Stimulated activated CD4-positive, alpha-beta T cell treated with anti-CD3 and anti-CD28 coated beads, Interleukin-1b, Interleukin-23, amount 100 ng/mL, for 4 hours (primary cell): Measurements from ENCODE around the gene RREB1.

ENCODE experiments used
- DNase-seq, 2 donors: peaks; one replicate each; pipeline ENCODE4 v3.0.0-alpha.2; 2020; ENCODE audit warnings: low read depth in 2 of 2

RREB1 gene

DNA sequence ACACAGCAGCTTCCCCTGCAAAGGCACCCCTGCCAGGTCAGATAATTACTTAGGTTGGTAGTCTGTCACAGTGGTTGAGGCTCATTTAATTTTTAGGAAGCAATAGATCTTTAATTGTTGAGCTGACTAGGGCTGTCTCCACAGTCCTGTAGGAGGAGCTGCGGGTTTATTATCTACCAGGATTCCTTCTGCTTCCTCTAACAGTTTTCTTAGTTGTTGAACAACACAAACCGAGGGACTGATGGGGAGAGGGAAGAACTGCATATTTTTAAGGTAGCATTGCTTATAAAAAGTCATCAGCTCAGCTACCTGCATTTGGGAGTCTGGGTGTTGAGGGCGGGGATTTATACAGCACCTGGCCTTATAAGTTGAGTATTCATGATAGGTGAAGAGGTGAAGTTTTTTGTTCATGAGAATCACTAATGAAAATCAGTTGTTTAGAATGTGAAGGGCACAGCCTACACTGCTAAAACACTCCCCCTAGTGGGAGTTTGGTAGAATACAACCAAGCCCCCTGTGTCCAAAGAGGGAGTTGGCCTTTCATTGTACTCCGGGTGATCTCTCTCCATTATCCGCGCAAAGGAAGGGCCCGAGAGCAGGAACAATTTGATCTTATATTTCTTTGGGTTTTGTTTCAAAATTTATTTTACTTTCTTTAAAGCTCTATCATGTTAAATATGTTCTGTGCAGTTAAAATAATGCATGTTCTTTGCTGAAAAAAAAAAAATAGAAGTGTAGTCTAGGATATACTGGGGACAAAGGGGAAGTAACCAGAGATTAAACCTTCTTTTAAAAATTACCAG is 135.6 kb downstream of the RREB1 start:
- DNase-seq, result peak in 1 of 2 donors; percentile 43

DNA sequence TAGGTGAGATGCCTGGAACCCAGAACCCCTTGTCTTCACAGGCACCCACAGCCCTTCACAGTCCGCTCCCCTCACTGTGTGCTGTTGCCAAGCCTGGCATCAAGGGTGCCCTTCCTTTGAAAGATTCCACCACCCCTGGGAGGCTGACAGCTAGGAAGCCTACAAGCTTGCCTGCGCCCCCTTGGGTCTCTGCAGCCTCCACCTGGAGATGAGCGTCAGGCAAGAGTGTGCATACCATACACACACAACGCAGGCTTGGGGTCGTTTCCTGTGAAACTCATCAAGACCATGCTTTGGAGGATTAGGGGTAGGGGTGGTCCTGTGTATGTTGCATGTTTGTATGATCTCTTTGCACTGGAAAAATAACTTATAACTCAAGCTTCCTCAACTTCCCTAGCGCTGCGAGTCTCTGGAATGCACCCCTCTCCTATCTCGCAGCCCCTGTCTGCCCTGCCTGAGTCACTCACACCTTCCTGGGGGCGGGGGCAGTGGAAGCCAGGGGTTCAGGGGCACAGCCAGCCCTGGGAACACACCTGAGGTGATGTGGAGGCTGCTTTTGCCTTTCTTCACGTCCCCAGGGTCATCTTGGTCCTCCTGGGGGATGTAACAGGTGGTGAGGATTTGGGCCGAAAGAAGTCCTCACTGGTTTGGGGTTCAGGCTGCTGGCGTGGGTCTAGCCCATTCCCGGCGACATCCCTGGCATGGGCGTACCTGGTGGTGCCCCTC is 138.1 kb downstream of the RREB1 start:
- DNase-seq, result no peak

DNA sequence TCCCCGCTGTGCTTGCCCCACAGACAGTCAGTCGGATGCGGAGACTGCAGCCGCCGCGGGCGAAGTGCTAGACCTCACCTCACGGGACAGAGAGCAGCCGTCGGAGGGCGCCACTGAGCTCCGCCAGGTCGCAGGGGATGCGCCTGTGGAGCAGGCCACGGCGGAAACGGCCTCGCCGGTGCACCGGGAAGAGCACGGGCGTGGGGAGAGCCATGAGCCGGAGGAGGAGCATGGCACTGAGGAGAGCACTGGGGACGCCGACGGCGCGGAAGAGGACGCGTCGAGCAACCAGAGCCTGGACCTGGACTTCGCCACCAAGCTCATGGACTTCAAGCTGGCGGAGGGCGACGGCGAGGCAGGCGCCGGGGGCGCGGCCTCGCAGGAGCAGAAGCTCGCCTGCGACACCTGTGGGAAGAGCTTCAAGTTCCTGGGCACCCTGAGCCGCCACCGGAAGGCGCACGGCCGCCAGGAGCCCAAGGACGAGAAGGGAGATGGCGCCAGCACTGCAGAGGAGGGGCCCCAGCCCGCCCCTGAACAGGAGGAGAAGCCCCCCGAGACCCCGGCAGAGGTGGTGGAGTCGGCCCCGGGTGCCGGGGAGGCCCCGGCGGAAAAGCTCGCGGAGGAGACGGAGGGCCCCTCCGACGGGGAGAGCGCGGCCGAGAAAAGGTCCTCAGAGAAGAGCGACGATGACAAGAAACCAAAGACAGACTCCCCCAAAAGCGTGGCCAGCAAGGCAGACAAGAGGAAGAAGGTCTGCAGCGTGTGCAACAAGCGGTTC is 138.8 kb downstream of the RREB1 start:
- no peak for DNase-seq

DNA sequence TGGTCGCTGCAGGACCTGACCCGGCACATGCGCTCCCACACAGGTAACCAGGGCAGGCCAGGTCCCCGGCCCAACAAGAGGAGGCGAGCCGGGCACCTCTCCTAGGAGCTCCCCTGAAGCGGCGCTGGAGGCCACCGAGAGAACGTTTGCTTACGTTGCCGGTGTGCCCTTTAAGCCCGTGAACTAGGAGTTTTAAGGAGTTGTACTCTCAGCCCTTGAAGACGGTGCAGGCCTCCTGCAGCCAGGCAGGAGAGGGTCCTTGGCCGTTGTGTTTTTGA is 139.4 kb downstream of the RREB1 start:
- no peak for DNase-seq

DNA sequence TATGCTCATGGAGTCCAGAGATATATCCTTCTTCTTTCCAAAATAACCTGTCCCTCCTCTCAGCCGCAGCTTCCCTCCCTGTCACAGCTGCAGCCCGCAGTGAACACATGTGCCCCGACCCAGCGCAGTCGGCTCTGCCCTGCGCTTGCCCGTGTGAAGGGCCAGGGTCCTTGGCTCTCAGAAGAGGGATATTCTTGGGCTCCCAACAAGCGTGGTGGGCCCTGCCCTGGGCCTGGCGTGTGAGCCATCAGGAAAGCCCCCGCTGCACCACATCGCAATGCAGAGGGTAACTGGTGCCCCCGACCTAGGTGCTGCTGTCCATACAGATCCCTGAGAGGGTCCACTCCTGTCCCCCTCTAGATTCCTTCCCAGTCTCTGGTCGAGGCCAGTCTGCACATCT is 140.1 kb downstream of the RREB1 start:
- no peak for DNase-seq

DNA sequence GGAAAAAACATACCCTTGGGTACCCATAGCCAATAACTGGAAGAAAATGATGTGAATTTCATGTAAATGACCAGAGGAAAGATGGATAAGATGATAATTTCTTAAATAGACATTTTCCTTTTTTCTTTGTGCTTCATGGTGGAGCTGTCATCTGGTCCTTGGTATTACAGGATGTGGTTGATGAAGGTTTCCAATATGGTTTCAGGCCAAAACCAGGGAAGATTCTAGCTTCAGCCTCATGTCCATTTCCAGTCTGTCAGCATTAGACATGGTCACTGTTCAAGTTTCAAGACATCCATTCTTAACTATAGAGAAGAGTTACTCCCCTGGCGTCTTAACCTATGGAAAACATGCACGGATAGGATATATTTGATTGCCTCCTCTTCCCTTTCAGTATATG is 141.6 kb downstream of the RREB1 start:
- no peak for DNase-seq

DNA sequence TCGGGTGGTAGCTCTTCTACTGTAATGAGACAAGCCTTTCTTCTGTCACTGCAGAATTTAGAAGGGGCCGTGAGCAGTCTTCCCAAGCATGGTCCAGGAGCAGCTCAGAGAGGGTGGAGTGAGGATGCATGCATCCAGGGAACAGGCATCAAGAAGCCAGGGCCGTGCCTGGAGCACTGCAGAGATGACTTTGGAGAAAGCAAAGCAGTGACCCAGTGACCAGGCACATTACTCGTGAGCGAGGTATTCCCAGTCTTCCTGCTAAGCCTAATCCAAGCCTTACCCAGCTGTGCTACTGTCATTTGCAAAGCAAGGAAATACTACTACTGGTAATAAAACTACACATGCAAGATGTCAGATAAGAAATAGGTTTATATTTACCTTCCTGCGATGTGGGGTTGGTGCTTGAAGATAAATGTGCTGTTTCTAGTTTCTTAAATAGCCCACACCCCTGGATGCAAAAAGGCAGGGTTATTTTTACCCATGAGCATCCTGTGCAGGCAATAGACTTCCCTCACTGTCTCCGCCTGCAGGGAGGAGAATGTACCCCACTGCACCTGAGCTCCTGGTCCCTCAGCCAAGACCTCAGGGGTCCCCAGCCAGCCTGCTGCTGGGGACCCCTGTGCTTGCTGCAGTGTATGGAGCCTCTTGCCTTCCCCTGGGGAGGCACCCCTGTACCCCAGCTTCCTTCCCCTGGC is 142.3 kb downstream of the RREB1 start:
- no peak for DNase-seq

DNA sequence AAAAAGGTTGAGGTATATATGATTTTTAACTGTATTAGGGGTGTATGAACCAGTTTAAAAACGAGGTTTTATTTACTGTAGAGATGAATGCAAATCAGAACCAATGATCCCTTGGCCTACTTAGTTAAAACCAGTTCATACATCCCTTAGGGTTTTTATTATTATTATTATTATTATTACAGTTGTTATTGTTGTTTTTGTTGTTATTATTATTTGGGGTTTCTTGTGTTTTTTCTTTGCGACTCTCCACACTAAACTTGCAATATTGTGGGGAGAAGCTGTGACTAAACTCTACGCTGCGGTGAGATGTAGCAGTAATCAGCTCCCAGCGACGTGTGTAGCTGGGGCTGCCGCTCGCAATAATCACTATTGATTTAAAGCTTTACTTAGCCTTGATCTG is 143.1 kb downstream of the RREB1 start:
- DNase-seq, result no peak

DNA sequence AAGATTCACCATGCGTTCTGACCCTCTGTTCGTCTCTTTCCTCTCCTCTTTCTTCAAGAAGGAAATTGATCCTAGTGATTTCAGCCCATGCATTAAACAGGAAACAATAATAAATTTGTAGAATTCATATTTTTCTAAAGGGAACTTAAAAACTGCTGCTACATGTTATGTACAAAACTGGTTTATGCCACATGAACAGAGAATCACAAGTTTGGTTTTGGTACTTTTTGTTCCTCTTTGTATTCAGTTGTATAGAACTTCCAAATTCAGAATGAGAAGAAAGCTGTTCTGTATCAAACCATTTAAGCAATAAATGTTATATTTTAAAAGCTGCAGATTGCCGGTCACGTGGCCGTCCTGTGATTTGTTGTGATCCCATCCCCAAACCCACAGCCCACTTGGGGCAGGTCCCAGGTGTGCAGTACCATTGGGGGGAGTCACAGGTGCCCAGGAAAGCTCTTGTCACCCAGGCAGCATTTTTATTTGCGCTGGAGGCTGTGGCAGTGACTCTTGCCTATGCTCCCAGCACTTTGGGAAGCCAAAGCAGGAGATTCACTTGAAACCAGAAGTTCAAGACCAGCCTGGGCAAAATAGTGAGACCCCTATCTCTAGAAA is 144.0 kb downstream of the RREB1 start:
- DNase-seq, result no peak

DNA sequence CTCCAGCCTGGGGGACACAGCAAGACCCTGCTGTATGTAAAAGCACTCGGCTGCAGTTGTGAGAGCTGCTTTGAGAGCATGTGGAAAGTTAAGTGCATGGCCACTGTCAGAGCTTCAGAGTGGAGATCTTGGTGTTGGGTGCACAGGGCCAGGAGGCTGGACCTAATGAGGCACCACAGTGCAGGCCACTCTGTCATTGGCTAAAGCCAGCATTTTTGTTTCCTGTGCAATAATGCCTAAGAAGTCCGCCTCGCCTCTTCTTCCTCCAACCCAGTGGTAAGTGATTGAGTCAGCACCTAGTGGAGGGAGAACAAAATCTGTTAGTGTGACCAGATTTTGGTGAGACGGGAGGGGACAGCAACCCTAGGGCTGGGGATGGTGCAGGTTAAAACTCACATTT is 144.6 kb downstream of the RREB1 start:
- DNase-seq, result no peak

DNA sequence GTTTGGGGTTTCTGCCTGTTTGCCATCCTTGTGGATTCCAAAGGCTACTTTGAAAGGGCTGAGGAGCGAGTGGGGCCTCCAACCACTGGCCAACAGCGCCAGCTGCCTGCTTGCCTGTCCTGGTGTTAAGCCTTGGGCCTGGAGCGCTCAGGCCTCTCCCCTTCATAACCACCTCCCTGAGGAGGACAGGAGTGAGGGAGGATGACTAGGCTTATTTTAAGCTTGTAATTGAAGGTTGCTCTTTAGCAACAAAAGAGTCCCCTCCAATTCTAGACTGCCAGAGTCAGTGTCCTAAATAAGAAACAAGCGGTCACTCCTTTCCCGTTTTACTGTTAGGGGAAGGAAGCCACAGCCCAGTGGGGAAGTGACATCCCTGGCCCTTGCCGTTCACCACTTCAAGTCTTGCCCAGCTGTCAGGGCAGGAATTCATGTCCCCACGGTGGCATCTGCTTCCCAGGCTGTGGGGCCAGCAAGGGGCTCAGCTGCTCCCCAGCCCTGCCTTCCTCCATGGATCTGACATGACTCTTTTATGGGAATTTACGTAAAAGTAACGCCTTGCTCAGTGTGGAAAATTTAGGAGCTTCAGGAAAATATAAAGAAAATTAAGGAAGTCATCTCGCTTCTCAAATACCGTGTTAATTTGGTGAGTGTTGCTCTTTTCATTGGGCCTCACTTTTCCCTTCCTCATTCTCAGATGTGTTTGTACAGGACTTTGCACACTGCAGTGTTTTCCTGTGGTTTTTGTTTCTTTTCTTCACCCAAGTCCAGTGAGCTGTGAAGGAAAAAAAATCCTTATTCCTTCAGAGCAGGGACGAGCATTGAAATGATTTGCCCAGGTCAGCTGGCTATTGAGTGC is 147.4 kb downstream of the RREB1 start:
- no peak for DNase-seq

DNA sequence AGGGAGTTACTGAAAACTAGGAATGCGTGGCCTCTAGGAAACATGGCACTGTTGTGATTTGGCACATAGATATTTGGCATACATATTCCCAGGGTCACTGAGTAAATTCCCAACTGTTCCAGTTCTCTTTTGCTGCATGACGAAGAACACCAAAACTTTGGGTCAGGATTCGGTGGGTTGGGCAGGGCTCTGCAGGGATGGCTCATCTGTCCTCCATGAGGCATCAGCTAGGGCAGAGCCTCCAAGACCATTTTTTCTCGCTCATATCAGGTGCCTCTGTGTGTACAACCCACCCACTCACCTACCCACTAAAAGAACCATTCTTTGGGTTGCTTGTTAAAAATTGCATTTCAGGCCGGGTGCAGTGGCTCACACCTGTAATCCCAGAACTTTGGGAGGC is 148.2 kb downstream of the RREB1 start:
- no peak for DNase-seq

DNA sequence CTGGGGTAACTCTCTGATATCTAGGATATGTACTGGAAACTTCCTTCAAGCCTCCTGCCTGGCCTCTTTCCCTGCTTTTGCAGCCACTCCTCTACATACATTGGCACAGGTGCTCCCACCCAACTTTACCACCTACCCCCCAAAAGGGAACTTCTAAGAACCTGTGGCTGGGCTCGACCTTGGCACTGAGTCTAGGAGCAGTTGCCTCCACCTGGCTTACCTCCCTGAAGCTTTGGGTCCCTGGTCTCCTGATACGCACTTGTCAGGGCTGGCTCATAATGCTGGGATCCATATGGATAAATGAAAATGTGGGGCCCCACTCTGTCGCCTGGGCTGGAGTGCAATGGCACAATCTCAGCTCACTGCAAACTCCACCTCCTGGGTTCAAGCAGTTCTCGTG is 149.0 kb downstream of the RREB1 start:
- DNase-seq, result no peak

DNA sequence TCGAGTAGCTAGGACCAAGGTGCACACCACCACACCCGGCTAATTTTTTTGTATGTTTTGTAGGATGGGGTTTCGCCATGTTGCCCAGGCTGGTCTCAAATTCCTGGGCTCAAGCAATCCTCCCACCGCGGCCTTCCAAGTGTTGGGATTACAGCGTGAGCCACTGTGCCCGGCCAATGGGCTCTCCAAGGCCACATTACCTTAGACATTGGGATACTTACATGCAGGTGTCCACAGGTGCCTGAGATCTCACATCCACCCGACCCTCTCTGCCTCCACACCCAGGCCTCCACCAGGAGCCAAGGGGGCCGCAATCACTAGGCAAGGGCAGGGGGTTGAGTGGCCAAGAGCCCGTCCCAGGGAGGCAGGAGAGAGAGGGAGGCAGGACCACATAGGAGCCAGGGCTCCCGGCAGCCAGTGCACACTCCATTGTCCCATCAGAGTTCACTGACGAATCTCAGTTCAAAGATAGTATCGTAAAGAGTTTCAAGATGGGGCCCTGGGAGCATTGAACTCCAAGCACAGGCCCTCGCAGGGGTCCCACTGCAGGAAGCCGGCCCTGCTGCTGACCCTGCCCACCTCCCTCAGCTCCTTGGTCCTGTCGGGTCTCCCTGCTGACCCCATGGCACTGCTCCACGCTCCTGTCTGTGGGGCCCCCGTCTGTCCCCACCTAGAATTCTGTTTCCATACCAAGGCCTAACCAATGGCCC is 149.9 kb downstream of the RREB1 start:
- no peak for DNase-seq

DNA sequence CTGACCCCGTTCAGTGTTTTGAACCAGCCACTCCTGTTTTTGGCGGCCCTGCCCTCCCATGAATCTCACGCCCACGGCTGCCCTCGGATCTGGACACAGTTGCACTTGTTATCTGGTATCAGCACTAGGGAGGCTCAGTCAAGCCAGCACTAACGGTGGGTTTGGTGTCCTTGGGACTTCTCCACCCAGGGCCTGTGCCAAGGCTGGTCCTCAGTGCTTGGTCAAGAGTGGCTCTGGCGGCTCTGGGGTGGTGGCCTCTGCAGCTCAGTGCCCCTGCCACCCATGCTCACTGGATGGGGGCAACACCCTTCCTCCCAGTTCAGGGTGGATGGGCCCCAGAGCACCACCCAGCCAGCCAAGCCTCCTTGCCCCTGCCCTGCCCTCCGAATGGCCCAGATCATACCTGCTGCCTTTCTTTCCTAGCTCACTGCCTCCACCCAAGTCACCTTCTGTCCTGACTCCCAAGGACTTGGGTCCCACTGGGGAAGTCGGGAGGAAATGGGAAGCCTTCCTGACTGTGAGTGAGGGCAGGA is 150.5 kb downstream of the RREB1 start:
- DNase-seq, result no peak

DNA sequence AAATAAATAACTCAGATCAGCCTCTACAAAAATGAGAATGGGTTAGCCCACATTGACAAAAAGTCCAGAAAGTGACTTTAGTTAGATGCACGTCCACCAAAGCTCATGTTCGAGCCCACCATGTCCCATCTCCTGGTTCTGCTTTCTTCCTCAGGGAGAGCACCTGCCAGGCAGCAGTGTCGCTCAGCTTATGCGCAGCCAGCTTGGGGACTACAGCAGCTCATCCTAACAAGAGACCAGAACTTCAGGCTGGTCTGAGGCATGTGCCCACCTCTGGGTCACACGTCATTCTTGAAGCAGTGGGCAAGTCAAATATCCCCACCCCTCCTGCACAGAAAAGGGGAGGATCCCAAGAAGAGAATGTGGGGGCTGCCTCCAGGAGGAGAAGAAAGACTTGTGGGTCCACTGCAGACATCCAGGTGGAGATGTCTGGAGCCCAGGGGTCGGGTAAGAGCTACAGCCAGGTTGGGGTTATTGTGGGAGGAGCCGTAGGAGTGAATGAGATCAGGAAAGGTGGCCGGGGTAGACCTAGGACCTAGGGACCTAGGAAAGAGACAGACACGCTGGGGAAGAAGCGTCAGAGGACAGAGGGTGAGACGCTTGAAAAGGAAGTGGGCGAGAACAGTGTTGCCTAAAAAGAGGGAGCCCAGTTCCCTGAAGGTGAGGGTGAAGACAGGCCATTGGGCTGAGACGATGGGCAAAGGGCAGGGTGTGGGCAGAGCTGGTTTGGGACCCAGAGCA is 152.7 kb downstream of the RREB1 start:
- DNase-seq, result no peak

DNA sequence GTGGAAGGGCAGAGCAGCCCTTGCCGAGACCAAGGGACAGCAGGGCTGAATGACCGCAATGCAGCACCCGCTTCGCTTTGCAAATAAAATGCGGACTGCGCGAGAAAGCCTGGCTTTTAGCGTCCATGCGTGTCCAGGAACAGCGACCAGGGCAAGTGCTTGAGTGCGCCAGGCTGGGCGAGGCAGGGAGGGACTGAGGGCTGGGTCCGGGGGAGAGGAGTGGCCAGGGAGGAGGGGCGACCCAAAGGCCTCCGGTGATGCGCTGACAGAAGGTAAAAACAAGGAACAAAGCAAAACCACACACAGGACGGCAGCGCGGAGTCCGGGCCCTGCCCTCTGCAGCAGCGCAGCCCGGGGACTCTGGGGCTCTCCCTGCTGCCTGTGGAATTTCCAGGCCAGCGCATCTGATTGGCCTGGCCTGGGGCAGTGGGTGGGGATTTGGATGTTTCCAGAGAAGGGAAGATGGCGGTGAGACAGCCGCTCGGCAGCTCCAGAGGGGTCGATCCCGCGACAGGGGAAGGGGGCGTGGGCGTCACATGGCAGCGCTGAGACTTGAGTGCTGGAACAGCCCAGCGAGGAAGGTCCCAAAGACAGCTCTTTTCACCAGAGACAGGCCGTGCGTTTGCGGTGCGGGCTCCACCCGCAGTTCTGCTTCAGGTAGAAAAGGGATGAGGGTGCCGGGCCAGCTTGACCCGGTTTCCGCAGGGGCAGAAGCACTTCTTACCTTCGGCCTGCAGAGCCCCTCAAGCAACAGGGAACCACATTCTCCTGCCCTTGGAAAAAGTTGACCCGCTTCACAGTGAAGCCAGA is 153.5 kb downstream of the RREB1 start:
- DNase-seq, result peak; percentile 8 to 47

DNA sequence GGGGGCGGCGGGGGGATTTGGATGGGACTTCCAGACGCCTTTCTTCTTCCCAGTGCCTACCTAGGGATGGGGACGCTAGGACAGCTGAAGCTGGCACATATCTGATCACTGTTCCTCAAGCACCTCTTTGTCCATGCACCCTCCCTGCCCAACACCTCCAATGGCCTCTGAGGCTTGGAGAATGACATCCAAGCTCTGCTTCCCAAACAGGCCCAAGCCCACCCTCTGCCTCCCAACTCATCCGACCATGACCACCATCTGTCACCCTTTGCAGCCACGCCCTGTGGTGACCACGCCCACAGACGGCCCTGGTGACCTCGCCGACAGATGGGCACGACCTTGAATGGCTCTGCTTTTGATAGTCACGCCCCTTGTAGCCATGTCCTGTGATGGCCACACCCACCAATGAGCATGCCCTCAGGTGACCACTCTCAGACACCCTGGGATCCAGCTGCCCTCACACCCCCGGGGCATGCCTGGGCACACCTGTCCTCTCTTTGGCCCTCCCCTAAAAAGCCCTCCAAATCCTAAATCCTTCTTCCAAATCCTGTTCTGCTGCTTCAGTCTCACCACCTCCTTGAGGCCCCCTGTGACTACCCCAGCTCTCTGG is 154.2 kb downstream of the RREB1 start:
- no peak for DNase-seq
